Common myeloid progenitor, CD34-positive (primary cell): ENCODE results near the gene STRADA.
A peak's percentile ranks its signal among the peaks of the same experiment; 100 is the strongest.

Source experiments
- CTCF ChIA-PET: fragments of 350-600 bp; sonication (Branson Sonifier 250); formaldehyde crosslinking; loops from one replicate; lab custom pipeline; 2021; ENCODE audit warnings: antibody characterized with exemption; lab: Charles Lee
- POLR2A ChIA-PET: fragments of 350-600 bp; sonication (Branson Sonifier 250); formaldehyde crosslinking; loops from one replicate; lab custom pipeline; 2021; ENCODE audit warnings: antibody characterized with exemption; lab: Charles Lee
- DNase-seq, 3 donors: peaks; one replicate each; pipeline versions ENCODE4 v3.0.0 to v3.0.0-alpha.2; 2013
- H3K27ac ChIP-seq, 2 experiments: 1 replicate in 1 of 2; 2 replicates in 1 of 2; pipeline ENCODE4 v1.7.0; 2013; ENCODE audit warnings: inconsistent platforms in 2 of 2, low read length in 2 of 2, mild to moderate bottlenecking in 2 of 2, low read depth in 1 of 2, moderate library complexity in 1 of 2; ENCODE audit not compliant: severe bottlenecking in 2 of 2, insufficient read depth in 1 of 2, poor library complexity in 1 of 2
- H3K27me3 ChIP-seq, 5 experiments: replicated peaks in 2 of 5; 1 replicate in 3 of 5; 2 replicates in 2 of 5; pipeline versions ENCODE4 v1.6.1 to v1.7.0; 2013; ENCODE audit warnings: low read length in 4 of 5, mild to moderate bottlenecking in 2 of 5, moderate library complexity in 2 of 5, inconsistent platforms in 1 of 5; ENCODE audit not compliant: insufficient read depth in 5 of 5, control insufficient read depth in 4 of 5
- H3K36me3 ChIP-seq, 4 experiments: 1 replicate in 2 of 4; 2 replicates in 2 of 4; pipeline versions ENCODE4 v1.6.1 to v1.7.0; 2013; ENCODE audit warnings: low read length in 3 of 4, control low read depth in 1 of 4, mild to moderate bottlenecking in 1 of 4; ENCODE audit not compliant: control insufficient read depth in 4 of 4, insufficient read depth in 4 of 4
- H3K4me1 ChIP-seq, 4 experiments: 1 replicate in 3 of 4; 2 replicates in 1 of 4; pipeline versions ENCODE4 v1.6.1 to v1.7.1; 2013; ENCODE audit warnings: low read length in 3 of 4, mild to moderate bottlenecking in 3 of 4, control low read depth in 1 of 4, inconsistent platforms in 1 of 4, moderate library complexity in 1 of 4; ENCODE audit not compliant: control insufficient read depth in 4 of 4, insufficient read depth in 4 of 4; ENCODE audit errors: control extremely low read depth in 1 of 4
- H3K4me3 ChIP-seq, 7 experiments: 1 replicate in 4 of 7; 2 replicates in 3 of 7; pipeline versions ENCODE4 v1.5.1 to v1.7.0; 2013; ENCODE audit warnings: mild to moderate bottlenecking in 7 of 7, low read length in 6 of 7, moderate library complexity in 6 of 7, inconsistent platforms in 2 of 7, low read depth in 2 of 7, control low read depth in 1 of 7; ENCODE audit not compliant: insufficient read depth in 4 of 7, control insufficient read depth in 1 of 7; ENCODE audit errors: extremely low read depth in 1 of 7
- H3K9me3 ChIP-seq, 5 experiments: 1 replicate in 4 of 5; 2 replicates in 1 of 5; pipeline versions ENCODE4 v1.6.1 to v1.7.1; 2013; ENCODE audit warnings: low read length in 4 of 5, mild to moderate bottlenecking in 2 of 5, inconsistent platforms in 1 of 5, low read depth in 1 of 5, moderate library complexity in 1 of 5; ENCODE audit not compliant: control insufficient read depth in 4 of 5, insufficient read depth in 2 of 5; ENCODE audit errors: control extremely low read depth in 1 of 5
- WGBS: methylation state at CpG from one replicate; pipeline ENCODE4 v1.1.5; 2013; ENCODE audit not compliant: insufficient coverage; 5-methylcytosine and 5-hydroxymethylcytosine counted together

Gene STRADA

DNA sequence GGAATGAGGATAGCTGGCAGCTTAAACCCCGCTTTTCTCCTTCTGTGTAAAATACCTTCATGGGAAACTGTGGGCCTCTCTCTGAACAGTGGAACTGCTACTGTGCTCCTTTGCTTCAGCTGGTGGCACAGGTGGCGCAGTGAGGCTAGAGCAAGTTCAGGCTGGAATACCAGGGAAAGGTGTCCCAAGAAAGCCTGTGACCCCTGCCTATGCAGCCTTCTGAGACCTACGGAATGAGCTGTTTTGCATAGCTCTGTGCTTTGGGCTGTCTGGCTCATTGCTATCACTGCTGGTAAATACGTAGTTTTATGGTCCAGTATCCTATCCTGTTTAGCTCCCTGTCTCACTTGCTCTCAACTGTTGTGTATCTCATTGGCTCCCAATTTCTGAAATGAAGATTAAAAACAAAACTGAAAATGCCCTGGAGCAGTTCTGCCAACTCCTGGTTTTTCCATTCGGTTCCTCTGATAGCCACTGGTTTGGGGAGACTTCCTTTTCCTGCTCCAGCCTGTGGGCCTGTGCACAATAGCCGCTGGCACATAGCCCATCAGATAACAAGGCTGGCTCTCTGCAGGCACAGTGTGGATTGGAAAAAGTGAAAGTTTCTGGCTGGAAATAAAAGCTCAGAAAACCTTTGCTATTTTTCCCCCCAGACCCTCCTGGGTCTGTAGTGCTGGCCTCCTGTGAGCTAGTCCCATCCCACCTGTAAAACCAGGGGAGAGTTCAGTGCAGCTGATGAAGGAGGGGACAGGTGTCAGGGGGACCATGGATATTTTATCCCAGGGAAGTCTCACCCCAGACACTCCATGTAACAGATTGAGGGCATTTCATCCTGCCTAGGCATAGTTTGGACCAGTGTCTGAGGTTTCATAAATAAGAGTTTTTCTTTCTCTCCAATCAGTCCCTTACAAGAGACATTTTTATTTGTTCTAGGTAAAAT is 65.7 kb downstream of the STRADA start:
- Histone ChIP-seq H3K4me1 (peaks cover 27 to 40% (median 32%) of the 10 kb centered on the region in 4 experiments), H3K4me3 (peak overlapping the region in 4 of 7 experiments; percentile 6 to 64 (median 48)), H3K9me3 (no peaks in the 10 kb centered on the region), H3K36me3 (peaks cover 2 to 30% (median 18%) of the 10 kb centered on the region in 4 experiments), H3K27ac (peak overlapping the region; percentile 27 to 62), H3K27me3 (no peaks in the 10 kb centered on the region)
- peak; percentile 73 to 79 (median 79) for DNase-seq
- ChIA-PET POLR2A (interaction anchor here (0.7 to 1.3 kb wide), 5 partner anchors 10 to 251 kb away, joined by 3 to 9 read pairs (median 3); no protein-coding TSS in a partner anchor), CTCF (interaction anchor here (0.6 to 10.4 kb wide), 17 partner anchors 8 to 64 kb away, joined by 3 to 104 read pairs (median 4); no protein-coding TSS in a partner anchor)
- 47% methylated on average over 5 of the region's 6 CpGs for WGBS

DNA sequence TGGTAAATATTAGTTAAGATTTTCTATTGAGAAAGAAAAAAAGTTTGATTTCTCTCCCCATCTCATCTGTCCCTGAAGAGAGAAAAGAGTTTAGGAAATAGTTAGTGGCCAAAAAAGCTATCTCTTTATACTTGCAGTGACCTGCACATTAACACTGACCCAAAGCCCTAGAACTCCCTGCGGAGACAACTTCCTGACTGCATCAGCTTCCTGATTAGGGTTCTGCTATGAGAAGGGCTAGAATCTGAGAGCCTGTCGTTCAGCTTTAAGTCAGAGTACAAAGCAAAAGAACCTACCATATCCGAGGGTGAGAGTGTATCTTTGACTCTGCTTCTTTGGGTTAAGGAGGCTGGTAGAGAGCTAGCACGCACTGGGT is 66.4 kb downstream of the STRADA start:
- CTCF ChIA-PET = interaction anchor here (0.7 to 10.4 kb wide), 10 partner anchors 7 to 63 kb away, joined by 3 to 104 read pairs (median 4); no protein-coding TSS in a partner anchor

DNA sequence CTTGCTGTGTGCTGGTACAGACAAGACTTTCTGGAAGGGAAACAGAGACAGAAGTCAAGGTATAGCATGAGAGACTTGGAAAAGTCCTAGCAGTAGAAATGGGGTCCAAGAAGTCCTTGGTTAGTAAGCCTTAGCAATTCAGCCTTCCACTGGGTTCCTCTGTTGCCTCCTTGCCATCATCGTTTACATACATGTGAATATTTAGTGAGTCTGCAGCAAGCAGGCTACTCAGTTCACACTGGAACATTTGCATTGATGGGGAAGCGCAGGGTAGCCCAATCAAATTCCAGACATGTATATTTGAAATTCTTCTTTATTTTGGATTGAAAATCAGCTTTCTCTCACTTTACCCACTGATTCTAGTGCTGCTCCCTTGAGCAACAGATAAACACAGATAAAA is 68.7 kb downstream of the STRADA start:
- H3K27me3 ChIP-seq = no peaks in the 10 kb centered on the region
- H3K36me3 ChIP-seq = peaks cover 2 to 40% (median 28%) of the 10 kb centered on the region in 4 experiments
- no peak overlapping the region for H3K4me3 ChIP-seq
- H3K4me1 ChIP-seq = peaks cover 27 to 35% (median 31%) of the 10 kb centered on the region in 4 experiments
- WGBS = 93% methylated on average over 2 of the region's 2 CpGs
- POLR2A ChIA-PET = interaction anchor here (0.6 kb wide), 1 partner anchor 24 kb away, joined by 3 read pairs; no protein-coding TSS in a partner anchor
- H3K27ac ChIP-seq = no peak overlapping the region
- DNase-seq = no peak
- CTCF ChIA-PET = no interaction called here
- no peaks in the 10 kb centered on the region for H3K9me3 ChIP-seq

More for the DNA sequence above, 66.4 kb downstream of the STRADA start:
- Histone ChIP-seq H3K9me3 (no peaks in the 10 kb centered on the region), H3K4me1 (peaks cover 27 to 40% (median 32%) of the 10 kb centered on the region in 4 experiments), H3K4me3 (peak overlapping the region in 2 of 7 experiments; percentile 33 to 62), H3K27ac (peak overlapping the region; percentile 27 to 62), H3K36me3 (peaks cover 3 to 30% (median 17%) of the 10 kb centered on the region in 4 experiments), H3K27me3 (no peaks in the 10 kb centered on the region)
- POLR2A ChIA-PET = interaction anchor here (0.9 to 1.3 kb wide), 2 partner anchors 9 to 10 kb away, joined by 4 to 7 read pairs; no protein-coding TSS in a partner anchor
- 21% methylated on average over 3 of the region's 4 CpGs for WGBS
- DNase-seq = no peak

DNA sequence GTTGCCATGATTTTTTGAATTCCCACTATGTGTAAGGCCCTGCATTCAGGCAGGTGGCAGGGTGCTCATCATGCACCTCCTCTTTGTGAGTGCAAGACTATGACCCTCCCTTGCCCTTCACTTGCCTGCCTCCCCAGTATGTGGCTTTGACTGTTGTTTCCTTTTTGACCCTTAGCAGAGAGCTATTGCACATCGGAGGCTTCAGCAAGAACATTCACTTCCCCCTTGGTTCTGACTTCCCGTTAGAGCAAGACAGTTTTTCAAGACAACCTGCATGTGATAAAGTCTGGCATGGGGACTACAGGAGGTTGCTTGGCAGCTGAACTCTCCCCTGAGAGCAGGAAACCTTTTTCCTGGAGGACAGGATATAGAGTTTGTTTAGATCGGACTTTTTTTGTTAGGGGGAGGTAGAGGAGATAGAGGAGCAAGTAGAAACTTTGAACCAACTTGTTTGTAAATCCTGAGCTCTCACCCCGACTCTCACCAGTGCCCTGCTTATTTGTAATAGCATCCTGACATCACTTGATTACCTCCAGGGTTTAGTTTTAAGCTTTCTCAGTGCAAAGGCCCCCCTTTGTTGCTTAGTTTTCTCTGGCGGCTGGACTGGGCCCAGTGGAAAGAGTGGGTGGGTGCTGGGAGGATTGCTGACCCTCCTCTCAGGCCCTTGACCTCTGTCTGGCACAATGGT is 75.9 kb downstream of the STRADA start:
- Histone ChIP-seq H3K27ac (peak overlapping the region; percentile 46 to 70), H3K4me3 (peak overlapping the region in 1 of 7 experiments; percentile 50), H3K9me3 (no peaks in the 10 kb centered on the region), H3K4me1 (peaks cover 21 to 29% (median 26%) of the 10 kb centered on the region in 4 experiments), H3K36me3 (peaks cover 11 to 46% (median 30%) of the 10 kb centered on the region in 4 experiments), H3K27me3 (no peaks in the 10 kb centered on the region)
- 4% methylated on average over 5 of the region's 5 CpGs for WGBS
- ChIA-PET POLR2A (interaction anchor here (0.7 to 2.1 kb wide), 6 partner anchors 9 to 833 kb away, joined by 3 to 7 read pairs (median 5); partner anchors contain the start of gene LIMD2), CTCF (interaction anchor here (0.8 to 4.5 kb wide), 13 partner anchors 8 to 239 kb away, joined by 3 to 37 read pairs (median 5); no protein-coding TSS in a partner anchor)
- DNase-seq = peak; percentile 45 to 86 (median 77)

DNA sequence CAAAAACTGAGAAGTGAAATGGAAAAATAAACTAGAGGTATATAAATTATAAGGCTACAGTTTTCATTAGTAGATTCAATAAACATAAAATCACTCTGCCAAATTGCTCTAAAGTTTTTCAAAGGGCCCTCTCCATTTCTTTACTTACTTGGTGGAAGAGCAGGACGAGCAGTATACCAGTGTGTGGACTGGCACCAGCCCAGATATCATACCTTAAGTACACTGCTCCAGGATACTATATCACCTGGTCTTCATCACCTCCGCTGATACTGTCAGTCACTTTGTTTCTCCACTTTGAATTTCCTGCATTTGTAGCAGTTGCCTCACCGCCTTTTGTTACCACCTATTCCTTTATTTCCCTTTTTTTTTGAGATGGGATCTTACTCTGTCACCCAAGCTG is 81.7 kb downstream of the STRADA start:
- Histone ChIP-seq H3K4me1 (peaks cover 5 to 8% (median 7%) of the 10 kb centered on the region in 4 experiments), H3K9me3 (no peaks in the 10 kb centered on the region), H3K27ac (no peak overlapping the region), H3K4me3 (no peak overlapping the region), H3K27me3 (no peaks in the 10 kb centered on the region), H3K36me3 (peaks cover 10 to 46% (median 21%) of the 10 kb centered on the region in 4 experiments)
- WGBS = 92% methylated on average over 3 of the region's 3 CpGs
- ChIA-PET POLR2A (interaction anchor here (0.6 kb wide), 1 partner anchor 220 kb away, joined by 3 read pairs; no protein-coding TSS in a partner anchor), CTCF (interaction anchor here (1.8 kb wide), 1 partner anchor 34 kb away, joined by 4 read pairs; no protein-coding TSS in a partner anchor)
- DNase-seq = no peak

DNA sequence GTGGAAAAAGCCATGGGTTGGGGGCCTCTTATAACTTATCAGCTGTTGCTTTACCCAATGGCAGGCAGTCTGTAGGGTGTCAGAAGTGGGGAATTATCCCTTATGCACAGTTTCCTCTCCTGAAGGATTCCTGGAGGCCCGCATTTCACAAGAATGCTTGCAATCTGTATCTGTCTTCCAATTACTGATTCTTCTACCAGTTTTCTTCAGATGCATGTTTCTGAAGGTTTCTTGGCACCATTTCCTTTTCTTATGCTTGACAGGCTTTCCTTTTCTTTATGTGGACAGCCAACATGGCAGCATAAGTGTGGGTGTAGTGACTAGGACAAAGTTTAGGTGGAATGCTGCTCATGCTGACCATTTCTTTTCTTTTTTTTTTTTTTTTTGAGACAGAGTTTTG is 83.2 kb downstream of the STRADA start:
- CTCF ChIA-PET = no interaction called here
- no peaks in the 10 kb centered on the region for H3K9me3 ChIP-seq

More for the DNA sequence above, 83.2 kb downstream of the STRADA start:
- no peak overlapping the region for H3K4me3 ChIP-seq
- no peaks in the 10 kb centered on the region for H3K27me3 ChIP-seq
- H3K4me1 ChIP-seq = no peaks in the 10 kb centered on the region
- no peak for DNase-seq
- POLR2A ChIA-PET = no interaction called here
- H3K27ac ChIP-seq = no peak overlapping the region
- H3K36me3 ChIP-seq = peaks cover 8 to 55% (median 25%) of the 10 kb centered on the region in 4 experiments
- no CpG with 5 or more reads among the region's 1 CpG for WGBS
